ENCODE data around the gene PGGT1B. TPM values are rescaled to one million over a fixed set of nuclear protein-coding genes. Genes with fewer than 3 reads are reported as not detected.

The PGGT1B gene
- total RNA-seq, 1 experiment from 2014 or later, result 31.1 TPM

DNA sequence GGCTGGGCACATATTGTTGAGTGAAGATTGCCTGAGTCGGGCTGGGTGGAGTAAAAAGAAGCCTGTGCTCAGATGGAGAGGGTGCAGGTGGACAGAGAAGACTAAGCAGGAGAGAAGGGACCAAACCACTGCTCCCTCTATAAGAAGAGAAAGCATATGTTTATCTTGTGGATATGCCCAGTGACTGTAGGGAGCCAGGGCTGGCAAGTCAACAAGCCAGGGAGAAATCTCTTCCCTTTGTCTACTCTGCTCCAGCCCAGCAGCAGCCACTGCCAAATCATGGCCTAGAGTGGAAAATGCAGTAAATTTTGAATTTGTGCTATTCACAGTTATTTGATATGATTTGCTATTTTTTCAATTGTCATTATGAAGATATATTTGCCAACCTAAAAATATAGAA, 59.7 kb downstream of the PGGT1B start:
- Histone ChIP-seq H3K4me2 (no peak overlapping the region), H3K36me3 (ENCODE audit: low read depth) (no peaks in the 10 kb centered on the region), H4K20me1 (ENCODE audit: insufficient read depth) (no peaks in the 10 kb centered on the region), H3K4me3 (no peak overlapping the region), H3F3A (ENCODE audit: insufficient read depth, low read depth) (no peaks in the 10 kb centered on the region), H3K27ac (no peak overlapping the region), H3K4me1 (replicated peaks; ENCODE audit: insufficient read depth) (no peaks in the 10 kb centered on the region), H3K9me2 (ENCODE audit: insufficient read depth) (no peaks in the 10 kb centered on the region), H3K27me3 (ENCODE audit: insufficient read depth, low read depth) (no peaks in the 10 kb centered on the region), H3K79me2 (ENCODE audit: low read depth) (no peaks in the 10 kb centered on the region), H3K9me3 (ENCODE audit: insufficient read depth, low read depth) (no peaks in the 10 kb centered on the region), H2AFZ (no peak overlapping the region)
- TF ChIP-seq EZH2 (IDR thresholded peaks at IDR 0.05; ENCODE audit: low read depth), result no peak
- TF ChIP-seq, protein P1, sequence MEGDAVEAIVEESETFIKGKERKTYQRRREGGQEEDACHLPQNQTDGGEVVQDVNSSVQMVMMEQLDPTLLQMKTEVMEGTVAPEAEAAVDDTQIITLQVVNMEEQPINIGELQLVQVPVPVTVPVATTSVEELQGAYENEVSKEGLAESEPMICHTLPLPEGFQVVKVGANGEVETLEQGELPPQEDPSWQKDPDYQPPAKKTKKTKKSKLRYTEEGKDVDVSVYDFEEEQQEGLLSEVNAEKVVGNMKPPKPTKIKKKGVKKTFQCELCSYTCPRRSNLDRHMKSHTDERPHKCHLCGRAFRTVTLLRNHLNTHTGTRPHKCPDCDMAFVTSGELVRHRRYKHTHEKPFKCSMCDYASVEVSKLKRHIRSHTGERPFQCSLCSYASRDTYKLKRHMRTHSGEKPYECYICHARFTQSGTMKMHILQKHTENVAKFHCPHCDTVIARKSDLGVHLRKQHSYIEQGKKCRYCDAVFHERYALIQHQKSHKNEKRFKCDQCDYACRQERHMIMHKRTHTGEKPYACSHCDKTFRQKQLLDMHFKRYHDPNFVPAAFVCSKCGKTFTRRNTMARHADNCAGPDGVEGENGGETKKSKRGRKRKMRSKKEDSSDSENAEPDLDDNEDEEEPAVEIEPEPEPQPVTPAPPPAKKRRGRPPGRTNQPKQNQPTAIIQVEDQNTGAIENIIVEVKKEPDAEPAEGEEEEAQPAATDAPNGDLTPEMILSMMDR (conservative IDR thresholded peaks at IDR 0.05), result no peak
- ChIA-PET POLR2A (ENCODE audit: unreplicated experiment) (no interaction called here), CTCF (no interaction called here)
- DNase-seq, result no peak
- BruUV-seq (replicated peaks), result no TSS peak
- intact Hi-C loops (cut with micrococcal nuclease; ENCODE audit: unreplicated experiment), result no loop called here

DNA sequence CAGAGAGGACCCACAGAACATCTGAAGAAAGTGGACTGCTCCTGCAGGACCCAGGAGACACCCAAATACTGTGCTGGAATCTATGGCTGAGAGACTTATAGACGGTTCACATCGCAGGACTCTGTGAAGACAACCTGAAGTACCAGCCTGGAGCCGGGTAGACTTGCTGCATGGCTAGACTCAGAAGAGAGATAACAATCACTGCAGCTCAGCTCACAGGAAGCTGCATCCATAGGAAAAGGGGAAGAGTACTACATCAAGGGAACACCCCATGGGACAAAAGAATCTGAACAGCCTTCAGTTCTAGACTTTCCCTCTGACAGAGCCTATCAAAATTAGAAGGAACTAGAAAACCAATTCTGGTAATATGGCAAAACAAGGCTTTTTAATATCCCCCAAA, 66.5 kb downstream of the PGGT1B start:
- BruUV-seq (replicated peaks), result no TSS peak
- Histone ChIP-seq H3F3A (ENCODE audit: insufficient read depth, low read depth) (no peaks in the 10 kb centered on the region), H3K4me3 (no peak overlapping the region), H4K20me1 (ENCODE audit: insufficient read depth) (no peaks in the 10 kb centered on the region), H3K9me2 (ENCODE audit: insufficient read depth) (no peaks in the 10 kb centered on the region), H3K27ac (no peak overlapping the region), H3K4me2 (no peak overlapping the region), H3K79me2 (ENCODE audit: low read depth) (no peaks in the 10 kb centered on the region), H3K27me3 (ENCODE audit: insufficient read depth, low read depth) (no peaks in the 10 kb centered on the region), H3K36me3 (ENCODE audit: low read depth) (no peaks in the 10 kb centered on the region), H2AFZ (no peak overlapping the region), H3K9me3 (ENCODE audit: insufficient read depth, low read depth) (no peaks in the 10 kb centered on the region), H3K4me1 (replicated peaks; ENCODE audit: insufficient read depth) (no peaks in the 10 kb centered on the region)
- ChIA-PET CTCF (no interaction called here), POLR2A (ENCODE audit: unreplicated experiment) (no interaction called here)
- TF ChIP-seq, protein P1 (conservative IDR thresholded peaks at IDR 0.05), result no peak
- TF ChIP-seq EZH2 (IDR thresholded peaks at IDR 0.05; ENCODE audit: low read depth), result no peak
- no peak for DNase-seq
- intact Hi-C loops (cut with micrococcal nuclease; ENCODE audit: unreplicated experiment), result no loop called here

DNA sequence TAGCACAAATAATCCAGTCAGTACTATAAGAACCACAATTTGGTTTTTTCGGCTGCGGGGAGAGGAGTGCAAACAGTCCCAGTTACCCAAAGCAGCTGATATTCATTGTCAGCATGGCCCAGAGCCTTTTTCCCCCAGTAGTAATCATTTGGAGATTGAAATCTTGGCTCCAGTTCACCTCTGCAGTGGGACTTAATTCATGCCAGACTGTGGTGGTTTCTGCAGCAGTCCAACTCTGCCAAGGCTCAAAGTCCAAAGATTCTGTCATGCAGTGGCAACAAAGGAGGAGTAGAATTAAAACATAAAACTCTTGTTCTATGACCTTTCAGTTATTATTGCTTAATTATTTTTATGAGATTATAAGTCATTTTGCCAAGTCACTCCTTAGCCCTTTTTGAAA, 68.0 kb downstream of the PGGT1B start:
- H3K4me1 ChIP-seq (replicated peaks; ENCODE audit: insufficient read depth), result no peaks in the 10 kb centered on the region
- BruUV-seq (replicated peaks), result no TSS peak
- no peaks in the 10 kb centered on the region for H4K20me1 ChIP-seq (ENCODE audit: insufficient read depth)
- ChIA-PET POLR2A (ENCODE audit: unreplicated experiment) (no interaction called here), CTCF (no interaction called here)
- H2AFZ ChIP-seq, result no peak overlapping the region
- no peak for DNase-seq
- no peak overlapping the region for H3K27ac ChIP-seq
- H3K27me3 ChIP-seq (ENCODE audit: insufficient read depth, low read depth), result no peaks in the 10 kb centered on the region
- TF ChIP-seq, protein P1 (conservative IDR thresholded peaks at IDR 0.05), result no peak
- TF ChIP-seq EZH2 (IDR thresholded peaks at IDR 0.05; ENCODE audit: low read depth), result no peak
- no peak overlapping the region for H3K4me3 ChIP-seq
- no peaks in the 10 kb centered on the region for H3K9me3 ChIP-seq (ENCODE audit: insufficient read depth, low read depth)
- H3K79me2 ChIP-seq (ENCODE audit: low read depth), result no peaks in the 10 kb centered on the region
- H3K9me2 ChIP-seq (ENCODE audit: insufficient read depth), result no peaks in the 10 kb centered on the region
- intact Hi-C loops (cut with micrococcal nuclease; ENCODE audit: unreplicated experiment), result no loop called here
- no peak overlapping the region for H3K4me2 ChIP-seq
- H3F3A ChIP-seq (ENCODE audit: insufficient read depth, low read depth), result no peaks in the 10 kb centered on the region
- H3K36me3 ChIP-seq (ENCODE audit: low read depth), result no peaks in the 10 kb centered on the region
